Activated naive CD4-positive, alpha-beta T cell treated with anti-CD3 and anti-CD28 coated beads, Interleukin-2, amount 10 ng/mL, durations not matched to agents 7 days and 5 days (primary cell): Measurements from ENCODE around the gene TMEM134.
A peak's percentile ranks its signal among the peaks of the same experiment; 100 is the strongest.
"Not testable (repeated sequence)": the region's sequence is repeated elsewhere in the genome, so short reads cannot be mapped to it uniquely, and the experiment has no call there.

Experiments used
- CTCF ChIA-PET: fragments of 350-600 bp; sonication (Branson Sonifier 250); formaldehyde crosslinking; loops from one replicate; lab custom pipeline; 2021; ENCODE audit warnings: antibody characterized with exemption; lab: Charles Lee
- DNase-seq: peaks from one replicate; pipeline ENCODE4 v3.0.0-alpha.2; 2020
- H3K27ac Mint-ChIP-seq: one replicate; pipeline ENCODE4 v1.8.0; 2021; ENCODE audit warnings: mild to moderate bottlenecking, moderate library complexity, mixed read lengths
- H3K27me3 Mint-ChIP-seq: one replicate; pipeline ENCODE4 v1.8.0; 2021; ENCODE audit warnings: mild to moderate bottlenecking, mixed read lengths
- H3K36me3 Mint-ChIP-seq: one replicate; pipeline ENCODE4 v1.8.0; 2021; ENCODE audit warnings: mixed read lengths
- H3K4me1 Mint-ChIP-seq: one replicate; pipeline ENCODE4 v1.8.0; 2021; ENCODE audit warnings: mixed read lengths
- H3K4me3 Mint-ChIP-seq: one replicate; pipeline ENCODE4 v1.8.0; 2021; ENCODE audit warnings: mild to moderate bottlenecking, moderate library complexity, mixed read lengths
- H3K9me3 Mint-ChIP-seq: one replicate; pipeline ENCODE4 v1.8.0; 2021; ENCODE audit warnings: mixed read lengths

Gene TMEM134

DNA sequence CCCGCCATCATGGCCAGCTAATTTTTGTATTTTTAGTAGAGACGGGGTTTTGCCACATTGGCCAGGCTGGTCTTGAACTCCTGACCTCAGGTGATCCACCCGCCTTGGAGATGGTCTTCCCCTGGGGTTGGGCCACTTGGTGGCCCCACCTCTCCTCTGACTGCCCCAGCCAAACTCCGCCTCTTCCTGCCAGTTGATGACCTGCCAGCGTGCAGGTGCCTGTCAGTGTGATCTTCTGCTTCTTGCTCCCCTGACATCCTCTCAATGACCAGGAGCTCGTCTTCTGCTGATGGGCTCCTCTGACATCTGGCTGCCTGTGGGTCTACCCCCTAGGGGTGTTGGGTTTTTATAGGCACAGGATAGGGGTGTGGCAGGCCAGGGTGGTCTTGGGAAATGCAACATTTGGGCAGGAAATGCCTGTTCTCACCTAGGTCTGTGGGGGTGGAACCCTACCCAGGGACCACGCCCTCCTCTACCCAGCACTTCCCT, 16.9 kb upstream of the TMEM134 start:
- Mint-ChIP-seq H3K4me3 (peak overlapping the region; percentile 95), H3K4me1 (peaks cover 69% of the 10 kb centered on the region), H3K36me3 (peaks cover 45% of the 10 kb centered on the region), H3K27ac (peak overlapping the region; percentile 99)
- H3K27me3 Mint-ChIP-seq, H3K9me3 Mint-ChIP-seq: not testable (repeated sequence)
- CTCF ChIA-PET, result interaction anchor here (0.6 to 1.9 kb wide), 6 partner anchors 47 to 140 kb away, joined by 3 to 6 read pairs (median 4); partner anchors contain the start of genes PPP1CA and TBC1D10C
- DNase-seq, result peak; percentile 69

DNA sequence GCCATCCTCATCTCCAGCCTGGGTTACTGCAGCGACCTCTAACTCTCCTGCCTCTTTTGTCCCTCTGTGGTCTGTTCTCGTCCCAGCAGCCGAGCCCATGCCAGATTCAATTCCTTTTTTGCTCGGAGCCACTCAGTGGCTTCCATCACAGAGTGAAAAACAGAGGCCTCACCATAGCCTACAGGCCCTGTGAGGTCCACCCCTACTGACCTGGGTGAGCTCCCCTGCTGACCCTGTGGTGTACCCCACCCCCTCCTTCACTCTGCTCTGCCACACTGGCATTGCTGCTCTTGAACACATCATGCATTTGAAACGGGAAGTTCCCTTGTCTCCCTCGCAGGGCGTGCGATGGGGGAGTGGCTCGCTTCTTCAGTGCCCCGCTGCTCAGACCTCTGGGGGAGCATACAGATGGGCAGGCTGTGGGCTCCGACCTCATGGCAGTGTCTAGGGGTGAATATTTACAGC, 15.8 kb upstream of the TMEM134 start:
- peaks cover 69% of the 10 kb centered on the region for H3K4me1 Mint-ChIP-seq
- H3K27ac Mint-ChIP-seq, result peak overlapping the region; percentile 99
- peaks cover 9% of the 10 kb centered on the region for H3K27me3 Mint-ChIP-seq
- peaks cover 42% of the 10 kb centered on the region for H3K36me3 Mint-ChIP-seq
- H3K9me3 Mint-ChIP-seq, result no peaks in the 10 kb centered on the region
- H3K4me3 Mint-ChIP-seq, result peak overlapping the region; percentile 95
- CTCF ChIA-PET, result interaction anchor here (0.7 to 1.9 kb wide), 5 partner anchors 16 to 139 kb away, joined by 3 to 6 read pairs (median 5); partner anchors contain the start of genes PTPRCAP and TBC1D10C
- peak; percentile 74 for DNase-seq

DNA sequence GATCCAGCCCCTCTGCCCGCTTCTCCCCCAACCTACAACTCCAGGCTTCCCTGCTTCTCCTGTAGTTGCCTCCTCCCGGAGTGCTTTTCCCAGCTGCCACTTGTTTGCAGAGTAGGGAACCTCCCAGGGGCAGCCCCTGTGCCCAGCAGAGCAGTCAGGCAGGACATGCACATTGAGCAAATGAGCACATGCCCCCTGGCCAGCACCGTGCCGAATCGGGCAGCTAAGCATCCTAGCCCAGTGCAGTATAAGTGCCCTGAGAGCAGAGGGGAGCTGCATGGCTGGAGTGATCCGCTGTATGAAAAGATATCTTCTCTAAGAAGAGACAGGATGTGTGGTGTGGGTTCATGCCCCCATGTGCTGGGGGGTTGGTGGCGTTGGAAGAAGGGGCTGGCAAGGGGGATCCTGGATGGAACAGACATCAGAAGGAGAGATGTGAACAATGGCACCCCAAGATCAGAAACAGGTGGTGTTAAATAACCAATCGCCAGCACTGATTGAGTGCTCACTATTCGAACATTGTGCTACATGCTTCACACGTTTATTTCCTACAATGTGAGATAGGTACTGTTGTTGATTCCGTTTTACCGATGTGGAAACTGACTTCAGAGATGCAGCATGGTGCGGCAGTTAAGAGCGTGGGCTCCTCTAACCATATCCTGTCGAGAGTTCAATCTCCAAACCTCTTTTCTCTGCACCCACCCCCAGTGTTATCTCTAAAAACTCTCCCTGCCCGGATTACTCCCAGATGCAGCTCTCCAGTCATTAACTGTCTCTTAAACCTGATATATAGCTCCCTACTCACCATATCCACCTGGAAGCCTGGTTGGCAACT, 15.0 kb upstream of the TMEM134 start:
- Mint-ChIP-seq H3K27ac (peak overlapping the region; percentile 99), H3K4me1 (peaks cover 67% of the 10 kb centered on the region), H3K4me3 (peak overlapping the region; percentile 95), H3K36me3 (peaks cover 38% of the 10 kb centered on the region), H3K9me3 (no peaks in the 10 kb centered on the region), H3K27me3 (peaks cover 13% of the 10 kb centered on the region)
- peak; percentile 62 for DNase-seq
- CTCF ChIA-PET, result interaction anchor here (1.3 to 1.5 kb wide), 3 partner anchors 44 to 138 kb away, joined by 3 to 5 read pairs (median 3); partner anchors contain the start of gene PTPRCAP

DNA sequence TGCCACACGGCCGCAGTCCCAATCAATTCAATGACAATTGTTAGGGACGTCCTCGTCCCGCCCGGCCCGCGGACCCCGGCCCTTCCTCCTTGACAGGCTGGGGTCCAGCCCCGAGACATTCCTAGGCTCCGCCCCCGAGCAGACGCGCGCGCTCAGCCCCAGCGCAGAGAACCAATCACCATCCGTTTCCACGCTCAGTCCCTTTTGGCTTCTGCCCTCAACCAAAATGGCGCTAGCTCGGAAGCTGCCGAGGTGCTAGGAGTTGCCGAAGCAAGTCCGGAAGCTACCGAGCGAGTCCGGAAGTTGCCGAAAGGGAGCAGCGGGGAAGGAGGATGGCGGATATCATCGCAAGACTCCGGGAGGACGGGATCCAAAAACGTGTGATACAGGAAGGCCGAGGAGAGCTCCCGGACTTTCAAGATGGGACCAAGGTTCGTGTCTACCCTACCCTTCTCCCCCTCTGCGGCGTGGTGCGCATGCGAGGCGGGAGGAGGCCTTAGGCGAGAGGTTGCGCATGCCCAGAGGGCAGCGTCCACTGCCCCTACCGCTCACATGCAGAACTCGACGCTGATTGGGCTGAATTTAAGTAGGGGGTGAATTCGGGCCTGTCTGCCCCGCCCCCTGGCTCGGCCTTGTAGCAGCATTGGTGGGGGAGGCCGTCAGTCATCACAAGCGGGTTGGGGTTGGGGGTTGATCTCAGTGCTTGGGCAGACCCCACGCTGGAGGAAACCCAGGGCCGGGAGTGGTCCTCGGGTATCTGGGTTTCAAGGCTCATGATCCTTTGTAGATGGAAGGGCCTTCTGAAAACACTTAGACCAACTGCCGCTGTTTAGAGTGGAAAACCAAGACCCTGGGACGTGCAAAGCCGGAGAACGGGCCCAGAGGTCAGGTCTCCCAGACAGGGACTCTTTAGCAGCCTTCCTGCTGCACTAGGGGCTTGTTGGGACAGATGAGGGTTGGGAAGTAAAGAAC, 14.1 kb upstream of the TMEM134 start, which contains the start of gene AIP:
AIP (plus strand) TSS at position 200 of the 972 bp plus-strand sequence; CDS start at position 333, 133 bp downstream.
- Mint-ChIP-seq H3K9me3 (no peaks in the 10 kb centered on the region), H3K36me3 (peaks cover 31% of the 10 kb centered on the region), H3K27me3 (peaks cover 18% of the 10 kb centered on the region), H3K4me1 (peaks cover 59% of the 10 kb centered on the region), H3K27ac (peak within 1 kb of the TSS; percentile 99), H3K4me3 (peak within 1 kb of the TSS; percentile 95)
- CTCF ChIA-PET, result interaction anchor here (0.7 to 1.3 kb wide), 3 partner anchors 13 to 137 kb away, joined by 3 to 4 read pairs (median 3); no protein-coding TSS in a partner anchor
- peak; percentile 99 for DNase-seq

DNA sequence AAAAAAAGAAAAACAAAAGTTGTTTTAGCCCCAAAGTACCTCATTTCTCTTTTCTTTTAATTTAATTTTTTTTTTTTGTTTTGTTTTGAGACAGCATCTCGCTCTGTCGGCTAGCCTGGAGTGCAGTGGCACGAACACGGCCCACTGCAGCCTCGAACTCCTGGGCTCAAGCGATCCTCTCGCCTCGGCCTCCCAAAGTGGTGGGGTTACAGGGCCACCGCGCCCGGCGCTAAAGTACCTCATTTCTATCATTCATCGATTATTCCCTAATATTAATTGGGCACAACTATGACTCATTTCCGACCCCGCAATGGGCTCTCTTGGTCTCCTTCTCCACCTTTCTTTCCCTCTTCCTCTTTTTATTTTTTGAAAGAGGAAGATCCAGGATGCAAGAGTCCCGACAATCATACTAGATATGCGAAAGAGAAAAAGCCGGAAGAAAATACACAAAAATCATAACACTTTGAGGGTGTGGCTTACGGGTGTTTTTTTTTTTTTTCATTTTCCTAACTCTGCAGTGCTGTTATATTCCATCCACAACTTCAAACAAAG, 13.3 kb upstream of the TMEM134 start:
- CTCF ChIA-PET, result interaction anchor here (0.7 to 1.0 kb wide), 2 partner anchors 12 to 111 kb away, joined by 3 to 4 read pairs; no protein-coding TSS in a partner anchor
- Mint-ChIP-seq H3K36me3 (peaks cover 24% of the 10 kb centered on the region), H3K9me3 (no peaks in the 10 kb centered on the region), H3K4me3 (peak overlapping the region; percentile 95), H3K4me1 (peaks cover 51% of the 10 kb centered on the region), H3K27me3 (peaks cover 23% of the 10 kb centered on the region), H3K27ac (peak overlapping the region; percentile 99)
- no peak for DNase-seq

DNA sequence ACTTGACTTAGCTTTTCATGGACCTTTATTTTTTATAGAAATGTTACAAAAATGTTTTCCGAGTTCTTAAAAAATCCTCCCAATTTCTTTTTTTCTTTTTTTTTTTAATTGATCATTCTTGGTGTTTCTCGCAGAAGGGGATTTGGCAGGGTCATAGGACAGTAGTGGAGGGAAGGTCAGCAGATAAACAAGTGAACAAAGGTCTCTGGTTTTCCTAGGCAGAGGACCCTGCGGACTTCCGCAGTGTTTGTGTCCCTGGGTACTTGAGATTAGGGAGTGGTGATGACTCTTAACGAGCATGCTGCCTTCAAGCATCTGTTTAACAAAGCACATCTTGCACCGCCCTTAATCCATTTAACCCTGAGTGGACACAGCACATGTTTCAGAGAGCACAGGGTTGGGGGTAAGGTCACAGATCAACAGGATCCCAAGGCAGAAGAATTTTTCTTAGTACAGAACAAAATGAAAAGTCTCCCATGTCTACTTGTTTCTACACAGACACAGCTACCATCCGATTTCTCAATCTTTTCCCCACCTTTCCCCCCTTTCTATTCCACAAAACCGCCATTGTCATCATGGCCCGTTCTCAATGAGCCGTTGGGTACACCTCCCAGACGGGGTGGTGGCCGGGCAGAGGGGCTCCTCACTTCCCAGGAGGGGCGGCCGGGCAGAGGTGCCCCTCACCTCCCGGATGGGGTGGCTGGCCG, 8.4 kb upstream of the TMEM134 start:
- H3K9me3 Mint-ChIP-seq, H3K4me3 Mint-ChIP-seq, H3K4me1 Mint-ChIP-seq, H3K27ac Mint-ChIP-seq, DNase-seq, H3K36me3 Mint-ChIP-seq: not testable (repeated sequence)
- H3K27me3 Mint-ChIP-seq, result peaks cover 35% of the 10 kb centered on the region
- CTCF ChIA-PET, result interaction anchor here (0.6 kb wide), 1 partner anchor 980 kb away, joined by 3 read pairs; no protein-coding TSS in a partner anchor

DNA sequence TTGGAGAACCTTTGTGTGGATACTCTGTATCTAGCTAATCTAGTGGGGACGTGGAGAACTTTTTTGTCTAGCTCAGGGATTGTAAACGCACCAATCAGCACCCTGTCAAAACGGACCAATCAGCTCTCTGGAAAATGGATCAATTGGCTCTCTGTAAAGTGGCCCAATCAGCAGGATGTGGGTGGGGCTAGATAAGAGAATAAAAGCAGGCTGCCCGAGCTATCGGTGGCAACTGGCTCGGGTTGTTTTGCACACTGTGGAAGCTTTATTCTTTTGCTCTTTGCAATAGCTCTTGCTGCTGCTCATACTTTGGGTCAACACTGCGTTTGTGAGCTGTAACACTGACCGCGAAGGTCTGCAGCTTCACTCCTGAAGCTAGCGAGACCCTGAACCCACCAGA, 7.6 kb upstream of the TMEM134 start:
- not testable (repeated sequence) for DNase-seq, H3K4me3 Mint-ChIP-seq, H3K9me3 Mint-ChIP-seq, H3K4me1 Mint-ChIP-seq, H3K36me3 Mint-ChIP-seq, H3K27ac Mint-ChIP-seq
- peaks cover 35% of the 10 kb centered on the region for H3K27me3 Mint-ChIP-seq
- CTCF ChIA-PET, result interaction anchor here (0.6 kb wide), 1 partner anchor 979 kb away, joined by 3 read pairs; no protein-coding TSS in a partner anchor

DNA sequence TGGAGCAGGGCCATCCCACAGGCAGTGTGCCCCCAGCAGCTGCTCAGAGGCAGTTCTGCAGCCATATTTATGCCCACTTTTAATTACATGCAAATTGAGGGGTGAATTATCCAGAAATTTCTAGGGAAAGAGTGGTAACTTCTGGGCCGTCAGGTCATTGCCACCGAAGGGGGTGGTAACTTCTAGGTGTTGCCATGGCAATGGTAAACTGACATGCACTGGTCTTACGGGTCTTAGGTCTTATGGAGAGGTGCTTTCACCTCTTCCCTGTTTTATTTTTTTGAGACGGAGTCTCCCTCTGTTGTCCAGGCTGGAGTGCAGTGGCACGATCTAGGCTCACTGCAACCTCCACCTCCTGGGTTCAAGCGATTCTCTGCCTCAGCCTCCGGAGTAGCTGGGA, 3.8 kb upstream of the TMEM134 start:
- CTCF ChIA-PET, result no interaction called here
- Mint-ChIP-seq H3K27me3 (peaks cover 18% of the 10 kb centered on the region), H3K27ac (no peak overlapping the region), H3K9me3 (no peaks in the 10 kb centered on the region), H3K36me3 (peaks cover 1% of the 10 kb centered on the region), H3K4me3 (no peak overlapping the region), H3K4me1 (peaks cover 15% of the 10 kb centered on the region)
- no peak for DNase-seq

DNA sequence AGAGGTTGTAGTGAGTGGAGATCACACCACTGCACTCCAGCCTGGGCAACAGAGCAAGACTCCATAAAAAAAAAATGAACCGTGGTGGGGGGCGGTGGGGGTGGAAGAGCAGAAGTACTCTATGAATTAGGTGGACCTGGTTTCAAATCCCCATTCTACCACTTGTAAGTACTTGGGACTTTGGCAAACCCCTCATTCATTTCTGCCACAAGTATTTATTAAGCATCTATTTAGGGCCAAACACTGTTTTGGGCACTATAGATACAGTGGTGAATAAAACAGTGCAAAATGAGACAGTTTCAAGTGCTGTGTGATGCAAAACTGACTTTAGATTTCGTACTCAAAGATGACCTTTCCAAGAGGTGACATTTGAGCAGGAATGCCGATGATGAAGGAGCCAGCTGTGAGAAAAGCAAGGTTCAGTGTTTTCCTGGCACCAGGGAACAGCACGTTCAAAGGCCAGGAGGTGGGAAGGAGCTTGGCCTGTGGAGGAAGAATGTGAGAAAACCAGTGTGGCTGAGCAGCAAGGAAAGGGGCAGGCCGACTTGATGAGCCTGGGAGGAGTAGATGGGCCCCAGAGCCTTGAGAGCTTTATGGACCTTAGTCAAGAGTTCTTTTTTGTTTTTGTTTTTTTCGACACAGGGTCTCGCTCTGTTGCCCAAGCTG, 1.4 kb upstream of the TMEM134 start:
- CTCF ChIA-PET, result interaction anchor here (1.6 kb wide), 2 partner anchors 13 to 119 kb away, joined by 3 to 4 read pairs; partner anchors contain the start of gene AIP
- peaks cover 6% of the 10 kb centered on the region for H3K27me3 Mint-ChIP-seq
- H3K4me1 Mint-ChIP-seq, result peaks cover 33% of the 10 kb centered on the region
- no peak overlapping the region for H3K27ac Mint-ChIP-seq
- DNase-seq, result no peak
- H3K36me3 Mint-ChIP-seq, result peaks cover 5% of the 10 kb centered on the region
- peak overlapping the region; percentile 7 for H3K4me3 Mint-ChIP-seq
- no peaks in the 10 kb centered on the region for H3K9me3 Mint-ChIP-seq

DNA sequence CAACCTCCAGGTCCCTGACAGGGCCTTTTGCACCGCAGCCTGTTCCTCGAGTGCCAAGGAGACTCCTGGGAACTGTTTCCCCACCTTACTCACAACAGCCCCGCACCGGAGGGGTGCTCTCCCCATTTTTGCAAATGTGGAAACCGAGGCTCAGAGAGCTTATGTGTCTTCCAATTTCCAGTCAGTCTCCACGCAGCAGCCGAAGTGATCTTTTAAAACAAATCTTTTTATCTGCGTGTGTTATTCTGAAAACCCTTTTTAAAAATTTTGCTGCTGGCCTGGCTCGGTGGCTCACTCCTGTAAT, 409 bp upstream of the TMEM134 start:
- peaks cover 5% of the 10 kb centered on the region for H3K27me3 Mint-ChIP-seq
- H3K4me1 Mint-ChIP-seq, result peaks cover 42% of the 10 kb centered on the region
- H3K27ac Mint-ChIP-seq, result peak overlapping the region; percentile 79
- H3K36me3 Mint-ChIP-seq, result peaks cover 8% of the 10 kb centered on the region
- DNase-seq, result no peak
- peak overlapping the region; percentile 70 for H3K4me3 Mint-ChIP-seq
- no peaks in the 10 kb centered on the region for H3K9me3 Mint-ChIP-seq
- CTCF ChIA-PET, result interaction anchor here (0.7 to 1.6 kb wide), 3 partner anchors 14 to 118 kb away, joined by 3 to 4 read pairs (median 3); partner anchors contain the start of genes AIP and PPP1CA

DNA sequence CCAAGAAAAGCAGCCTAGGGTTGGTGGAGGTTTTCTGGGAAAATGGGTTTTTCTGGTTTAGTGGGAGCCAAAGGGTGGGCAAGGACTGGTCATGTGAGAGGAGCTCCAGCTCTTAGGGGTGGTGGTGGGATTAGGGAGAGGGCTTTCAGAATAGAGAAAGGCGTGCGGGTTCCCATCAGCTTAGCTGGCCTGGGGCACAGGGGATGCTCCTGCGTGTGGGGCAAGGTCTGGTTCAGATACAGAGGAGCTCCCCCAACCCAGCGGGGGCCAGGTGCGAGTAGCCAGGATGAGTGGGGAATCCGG, 644 bp downstream of the TMEM134 start:
- no peak for DNase-seq
- peaks cover 8% of the 10 kb centered on the region for H3K36me3 Mint-ChIP-seq
- H3K9me3 Mint-ChIP-seq, result no peaks in the 10 kb centered on the region
- peaks cover 47% of the 10 kb centered on the region for H3K4me1 Mint-ChIP-seq
- CTCF ChIA-PET, result interaction anchor here (0.8 to 2.6 kb wide), 11 partner anchors 12 to 86 kb away, joined by 3 to 14 read pairs (median 3); partner anchors contain the start of genes PPP1CA and PTPRCAP
- H3K27ac Mint-ChIP-seq, result peak overlapping the region; percentile 87
- peak overlapping the region; percentile 87 for H3K4me3 Mint-ChIP-seq
- H3K27me3 Mint-ChIP-seq, result peaks cover 3% of the 10 kb centered on the region

DNA sequence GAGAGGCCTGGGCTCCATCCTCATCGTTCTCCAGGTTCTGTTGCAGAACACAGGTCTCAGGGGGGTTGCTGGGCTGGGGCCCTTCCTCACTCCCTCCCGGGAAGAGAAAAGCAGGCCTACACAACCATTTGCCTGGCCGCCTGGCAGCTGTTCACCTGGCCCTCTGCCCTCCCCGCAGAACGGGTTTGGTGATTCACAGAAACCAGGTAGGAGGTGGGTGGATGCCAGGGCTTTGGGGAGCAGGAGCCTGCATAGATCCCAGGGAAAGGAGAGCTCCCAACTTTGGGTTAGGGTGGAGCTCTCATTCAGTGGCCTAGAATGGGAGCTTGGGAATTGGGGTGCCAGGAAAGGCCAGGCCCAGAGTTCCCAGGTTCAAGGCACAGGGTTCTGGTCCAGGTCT, 995 bp downstream of the TMEM134 start:
- H3K36me3 Mint-ChIP-seq, result peaks cover 8% of the 10 kb centered on the region
- H3K27me3 Mint-ChIP-seq, result no peaks in the 10 kb centered on the region
- peak overlapping the region; percentile 87 for H3K27ac Mint-ChIP-seq
- no peaks in the 10 kb centered on the region for H3K9me3 Mint-ChIP-seq
- peaks cover 49% of the 10 kb centered on the region for H3K4me1 Mint-ChIP-seq
- H3K4me3 Mint-ChIP-seq, result peak overlapping the region; percentile 87
- CTCF ChIA-PET, result interaction anchor here (1.1 to 2.6 kb wide), 10 partner anchors 12 to 85 kb away, joined by 3 to 14 read pairs (median 4); partner anchors contain the start of genes PPP1CA and PTPRCAP
- DNase-seq, result no peak
